HG02943 (cell line): ENCODE data around the gene LGALS8.
"Not testable (repeated sequence)": the region's sequence is repeated elsewhere in the genome, so short reads cannot be mapped to it uniquely, and the experiment has no call there.

ENCODE experiments used
- ATAC-seq: cut with Tn5 transposase; IDR thresholded peaks from one replicate; pipeline ENCODE4 v1.9.1; 2021; ENCODE audit warnings: mild to moderate bottlenecking, low read depth, moderate library complexity; ENCODE audit not compliant: unreplicated experiment

The LGALS8 gene

GRCh38 chr1:236523704-236524141 is at the start of gene LGALS8:
Gene LGALS8 (plus strand): TSS chr1:236523982. CDS start chr1:236526071, 2,089 bp downstream.
- peak; percentile 55 for ATAC-seq

- no peak for ATAC-seq
Measured at GRCh38 chr1:236476019-236476418, 47.8 kb upstream of the LGALS8 start.

GRCh38 chr1:236480758-236481436 is 42.9 kb upstream of the LGALS8 start:
- no peak for ATAC-seq

GRCh38 chr1:236484310-236484971 is 39.3 kb upstream of the LGALS8 start:
- no peak for ATAC-seq

GRCh38 chr1:236486356-236487002 is 37.3 kb upstream of the LGALS8 start:
- ATAC-seq = no peak

GRCh38 chr1:236489161-236489560 is 34.6 kb upstream of the LGALS8 start:
- not testable (repeated sequence) for ATAC-seq

GRCh38 chr1:236489710-236490377 is 33.9 kb upstream of the LGALS8 start:
- no peak for ATAC-seq

- no peak for ATAC-seq
Measured at GRCh38 chr1:236491469-236492136, 32.2 kb upstream of the LGALS8 start.

GRCh38 chr1:236492378-236492777 is 31.4 kb upstream of the LGALS8 start:
- ATAC-seq = no peak

GRCh38 chr1:236494082-236494481 is 29.7 kb upstream of the LGALS8 start:
- ATAC-seq = no peak

GRCh38 chr1:236494586-236495466 is 29.0 kb upstream of the LGALS8 start:
- no peak for ATAC-seq

GRCh38 chr1:236495467-236496112 is 28.2 kb upstream of the LGALS8 start:
- no peak for ATAC-seq

- ATAC-seq = no peak
Measured at GRCh38 chr1:236497908-236498307, 25.9 kb upstream of the LGALS8 start.

- ATAC-seq = no peak
Measured at GRCh38 chr1:236501093-236501492, 22.7 kb upstream of the LGALS8 start.

GRCh38 chr1:236502579-236502971 is 21.2 kb upstream of the LGALS8 start:
- no peak for ATAC-seq

- no peak for ATAC-seq
Measured at GRCh38 chr1:236502972-236503639, 20.7 kb upstream of the LGALS8 start.

- not testable (repeated sequence) for ATAC-seq
Measured at GRCh38 chr1:236504338-236504737, 19.4 kb upstream of the LGALS8 start.

- no peak for ATAC-seq
Measured at GRCh38 chr1:236507022-236507700, 16.6 kb upstream of the LGALS8 start.
